Heart right ventricle (tissue), 16 donors: Measurements from ENCODE around the gene RLN1. TPM values are rescaled to one million over a fixed set of nuclear protein-coding genes. Genes with fewer than 3 reads are reported as not detected.

Source experiments
- ATAC-seq, 8 donors: fragments of 200-7000 bp; cut with Tn5 transposase; one replicate each; pipeline ENCODE4 v1.9.1; 2020; ENCODE audit warnings: mild to moderate bottlenecking in 8 of 8, moderate library complexity in 8 of 8, moderate number of reproducible peaks in 1 of 8
- DNase-seq, 2 donors: peaks; one replicate each; pipeline ENCODE4 v3.0.0-alpha.2; 2020
- H3K27ac ChIP-seq, 10 donors: fragments of 200-600 bp; sonication (generic) in 2 of 10; one replicate each; pipeline versions ENCODE4 v1.5.0 to v1.8.0; 2020 to 2022; ENCODE audit warnings: mild to moderate bottlenecking in 3 of 10
- H3K27me3 ChIP-seq, 7 donors: fragments of 200-600 bp; one replicate each; pipeline ENCODE4 v1.8.0; 2021 to 2022; ENCODE audit warnings: mild to moderate bottlenecking in 2 of 7
- H3K36me3 ChIP-seq, 9 donors: fragments of 200-600 bp; sonication (generic) in 1 of 9; one replicate each; pipeline versions ENCODE4 v1.5.0 to v1.8.0; 2020 to 2022; ENCODE audit warnings: mild to moderate bottlenecking in 2 of 9
- H3K4me1 ChIP-seq, 9 donors: fragments of 200-600 bp; sonication (generic) in 1 of 9; one replicate each; pipeline versions ENCODE4 v1.5.0 to v1.8.0; 2020 to 2022; ENCODE audit warnings: mild to moderate bottlenecking in 4 of 9
- H3K4me3 ChIP-seq, 10 donors: fragments of 200-600 bp; sonication (generic) in 2 of 10; one replicate each; pipeline versions ENCODE4 v1.5.0 to v1.8.0; 2020 to 2022; ENCODE audit warnings: mild to moderate bottlenecking in 7 of 10, moderate library complexity in 2 of 10
- H3K9me3 ChIP-seq, 11 donors: fragments of 200-600 bp in 10 of 11; sonication (generic) in 2 of 11; one replicate each; pipeline versions ENCODE4 v1.5.0 to v1.8.0; 2013 to 2022; ENCODE audit warnings: mild to moderate bottlenecking in 2 of 11, control low read depth in 1 of 11, moderate library complexity in 1 of 11
- WGBS, 2 donors: extraction: QIAGEN DNeasy Blood & Tissue Kit; methylation state at CpG; one replicate each; pipeline ENCODE4 v1.1.7; 2013; ENCODE audit warnings: inconsistent platforms in 1 of 2; 5-methylcytosine and 5-hydroxymethylcytosine counted together
- intact Hi-C, 10 donors: fragments of 100-400 bp; cut with DNase I; formaldehyde crosslinking; loops; one replicate each; pipeline versions ENCODE4 v1.11.1 to v1.14.2; 2022
- polyA plus RNA-seq, 2 donors: library from polyadenylated mRNA; stranded (reverse); fragments of 200-250 nt; gene quantifications; one replicate each; pipeline ENCODE4 v1.2.3, GENCODE V29; 2013
- total RNA-seq, 10 donors: library from RNA; stranded (reverse); fragmentation: NEBNext Ultra II Directional in 3 of 10; extraction: Animal tissue kit (Norgen Biotek cat#: 25700) in 3 of 10; gene quantifications; one replicate each; pipeline versions ENCODE4 v1.2.1 to v1.2.4, GENCODE V29; 2021 to 2023
- TF ChIP-seq, protein P1 (sequence below), 9 donors: fragments of 200-600 bp; sonication (generic) in 2 of 9; IDR thresholded peaks; one replicate each; pipeline versions ENCODE4 v1.5.0 to v1.8.0; 2021 to 2022; ENCODE audit warnings: antibody characterized with exemption in 9 of 9, mild to moderate bottlenecking in 5 of 9, moderate library complexity in 1 of 9
- donor health status: Arrhythmogenic right ventricular cardiomyopathy.
- donor health status: ischemic (EF 13 %, LVEDD 7.1; RV severe dilation, severe dysfunction).
- donor health status: healthy with polysubstance abuse.
- donor health status: DM: no; HTN: yes; CAD: no.
- donor health status: DM: no; HTN: no; CAD: no.
- donor health status: ischemic (EF 25% LVEDD 6.9; RV normal size, moderate dysfunction).
- donor health status: ischemic (EF 25% LVEDD 5.7; RV mildly dilated, moderate dysfunction).
- donor health status: healthy.
- donor health status: DM: yes; HTN: yes; CAD: no.
- donor health status: Ischemic cardiomyopathy.
- donor health status: ischemic (EF 35%, LVEDD 5.7; RV mildly dilated, moderate dysfunction).
- donor health status: nonischemic (EF 11% LVEDD 7.7; RV severe dilation, severe dysfunction).
- donor health status: DM: yes; HTN: yes; CAD: no.
- donor health status: PGD.
- donor health status: ischemic (EF 29% LVEDD 5.4; RV normal size, mild dysfunction).
- donor health status: nonischemic (EF 23%, LVEDD 6.1; RV moderate dilation, normal function).

RLN1 gene
- total and polyA plus RNA-seq, 12 donors = 0.04 to 0.38 (median 0.35) TPM; not detected in 6

DNA sequence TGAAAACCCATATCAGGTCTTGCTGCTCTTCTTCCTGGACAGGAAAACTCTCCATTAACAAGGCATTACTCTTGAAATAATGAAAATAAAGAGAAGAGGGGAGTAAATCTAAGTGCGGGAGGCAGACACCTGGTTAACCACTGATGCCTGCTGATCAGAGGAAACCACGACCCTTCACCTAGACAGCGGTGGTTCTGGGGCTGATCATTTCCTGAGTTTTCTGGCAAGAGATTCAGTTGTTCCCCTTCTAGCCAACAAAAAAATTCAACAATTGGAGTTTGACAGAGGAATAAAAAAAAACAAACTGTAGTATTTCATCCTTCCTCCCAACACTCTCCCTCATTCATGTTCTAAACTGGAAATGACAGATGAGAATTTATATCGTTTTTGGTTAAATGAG, 38.1 kb downstream of the RLN1 start:
- no peak for DNase-seq
- Histone ChIP-seq H3K27ac (no peak overlapping the region), H3K36me3 (no peaks in the 10 kb centered on the region), H3K4me1 (peaks cover 0 to 3% (median 0%) of the 10 kb centered on the region in 9 donors), H3K9me3 (peaks cover 0 to 10% (median 0%) of the 10 kb centered on the region in 11 donors), H3K4me3 (no peak overlapping the region), H3K27me3 (peaks cover 0 to 3% (median 0%) of the 10 kb centered on the region in 7 donors)
- WGBS, 2 donors = 57 to 60% methylated on average over 4 of the region's 4 CpGs
- intact Hi-C loops = no loop called here
- TF ChIP-seq, protein P1, sequence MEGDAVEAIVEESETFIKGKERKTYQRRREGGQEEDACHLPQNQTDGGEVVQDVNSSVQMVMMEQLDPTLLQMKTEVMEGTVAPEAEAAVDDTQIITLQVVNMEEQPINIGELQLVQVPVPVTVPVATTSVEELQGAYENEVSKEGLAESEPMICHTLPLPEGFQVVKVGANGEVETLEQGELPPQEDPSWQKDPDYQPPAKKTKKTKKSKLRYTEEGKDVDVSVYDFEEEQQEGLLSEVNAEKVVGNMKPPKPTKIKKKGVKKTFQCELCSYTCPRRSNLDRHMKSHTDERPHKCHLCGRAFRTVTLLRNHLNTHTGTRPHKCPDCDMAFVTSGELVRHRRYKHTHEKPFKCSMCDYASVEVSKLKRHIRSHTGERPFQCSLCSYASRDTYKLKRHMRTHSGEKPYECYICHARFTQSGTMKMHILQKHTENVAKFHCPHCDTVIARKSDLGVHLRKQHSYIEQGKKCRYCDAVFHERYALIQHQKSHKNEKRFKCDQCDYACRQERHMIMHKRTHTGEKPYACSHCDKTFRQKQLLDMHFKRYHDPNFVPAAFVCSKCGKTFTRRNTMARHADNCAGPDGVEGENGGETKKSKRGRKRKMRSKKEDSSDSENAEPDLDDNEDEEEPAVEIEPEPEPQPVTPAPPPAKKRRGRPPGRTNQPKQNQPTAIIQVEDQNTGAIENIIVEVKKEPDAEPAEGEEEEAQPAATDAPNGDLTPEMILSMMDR (IDR thresholded peaks at IDR 0.05) = no peak
- ATAC-seq = no peak

DNA sequence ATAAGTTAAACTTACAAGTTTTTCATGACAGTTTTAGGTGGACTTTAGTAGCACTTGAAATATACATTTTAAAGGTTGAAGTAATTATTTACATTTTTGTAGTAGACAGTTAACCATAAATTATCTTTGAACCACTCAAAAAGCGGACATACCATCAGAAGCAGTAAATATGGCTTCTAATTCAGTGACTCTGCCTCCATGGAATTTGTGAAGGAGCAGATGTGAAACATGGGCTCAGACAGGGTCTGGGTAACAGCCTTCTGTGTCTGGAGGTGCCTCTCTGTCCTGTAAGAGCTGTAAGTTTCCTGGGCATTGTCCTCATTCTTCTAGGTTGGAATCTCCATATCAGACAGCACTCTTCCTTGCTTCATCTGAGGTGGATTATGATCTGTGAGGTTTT, 47.5 kb downstream of the RLN1 start:
- intact Hi-C loops = no loop called here
- ATAC-seq = no peak

DNA sequence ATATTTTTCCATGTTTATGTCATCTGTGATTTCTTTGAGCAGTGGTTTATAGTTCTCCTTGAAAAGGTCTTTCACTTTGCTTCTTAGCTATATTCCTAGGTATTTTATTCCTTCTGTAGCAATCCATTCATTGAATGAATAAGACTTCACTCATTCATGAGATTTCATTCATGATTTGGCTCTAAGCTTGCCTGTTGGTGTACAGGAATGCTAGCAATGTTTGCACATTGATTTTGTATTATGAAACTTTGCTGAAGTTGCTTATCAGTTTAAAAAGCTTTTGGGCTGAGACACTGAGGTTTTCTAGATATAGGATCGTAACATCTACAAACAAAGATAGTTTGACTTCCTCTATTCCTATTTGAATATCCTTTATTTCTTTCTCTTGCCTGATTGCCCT, 51.1 kb downstream of the RLN1 start:
- H3K9me3 ChIP-seq = peaks cover 0 to 4% (median 0%) of the 10 kb centered on the region in 11 donors
- H3K4me1 ChIP-seq = no peaks in the 10 kb centered on the region
- H3K27ac ChIP-seq = no peak overlapping the region
- ATAC-seq (no peak), DNase-seq (no peak)
- TF ChIP-seq, protein P1 (IDR thresholded peaks at IDR 0.05) = no peak
- H3K4me3 ChIP-seq = no peak overlapping the region
- 32 to 54% methylated on average over 1 of the region's 1 CpG for WGBS, 2 donors
- H3K27me3 ChIP-seq = peaks cover 0 to 11% (median 0%) of the 10 kb centered on the region in 7 donors
- no peaks in the 10 kb centered on the region for H3K36me3 ChIP-seq
- intact Hi-C loops = no loop called here

More for the DNA sequence above, 47.5 kb downstream of the RLN1 start:
- Histone ChIP-seq H3K36me3 (no peaks in the 10 kb centered on the region), H3K9me3 (peaks cover 0 to 14% (median 0%) of the 10 kb centered on the region in 11 donors), H3K27me3 (peaks cover 0 to 11% (median 0%) of the 10 kb centered on the region in 7 donors), H3K27ac (no peak overlapping the region), H3K4me1 (no peaks in the 10 kb centered on the region), H3K4me3 (no peak overlapping the region)
- 92% methylated on average over 1 of the region's 1 CpG for WGBS, 2 donors
- DNase-seq = no peak
- TF ChIP-seq, protein P1 (IDR thresholded peaks at IDR 0.05) = no peak

DNA sequence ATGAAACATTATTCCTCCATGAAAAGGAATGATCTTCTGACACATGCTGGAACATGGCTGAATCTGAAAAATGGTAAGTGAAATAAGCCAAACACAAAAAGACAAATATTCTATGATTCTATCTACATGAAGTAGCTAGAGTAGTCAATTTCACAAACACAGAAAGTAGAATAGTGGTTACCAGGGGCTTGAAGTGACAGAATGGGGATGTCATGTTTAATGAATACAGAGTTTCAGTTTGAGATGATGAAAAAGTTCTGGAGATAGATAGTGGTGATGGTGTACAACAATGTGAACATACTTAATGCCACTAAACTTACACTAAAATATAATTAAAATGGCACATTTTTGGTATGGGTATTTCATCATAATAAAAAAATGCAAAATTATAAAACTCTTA, 53.4 kb downstream of the RLN1 start:
- no peak for DNase-seq
- no peaks in the 10 kb centered on the region for H3K36me3 ChIP-seq
- ATAC-seq = no peak
- no peak overlapping the region for H3K4me3 ChIP-seq
- H3K27me3 ChIP-seq = peaks cover 0 to 5% (median 0%) of the 10 kb centered on the region in 7 donors
- TF ChIP-seq, protein P1 (IDR thresholded peaks at IDR 0.05) = no peak
- H3K4me1 ChIP-seq = no peaks in the 10 kb centered on the region
- intact Hi-C loops = no loop called here
- H3K27ac ChIP-seq = no peak overlapping the region
- H3K9me3 ChIP-seq = peaks cover 0 to 5% (median 0%) of the 10 kb centered on the region in 11 donors

Other genes starting within 250 kb of the RLN1 start
- gene INSL6, start 154.2 kb downstream of the RLN1 start, total RNA-seq = not detected
- not detected for gene INSL6, start 154.2 kb downstream of the RLN1 start, polyA plus RNA-seq
- gene INSL4, start 108.5 kb downstream of the RLN1 start, total RNA-seq = not detected
- gene INSL4, start 108.5 kb downstream of the RLN1 start, polyA plus RNA-seq = not detected
- 1 to 10 TPM in 2 of 10 donors, under 1 TPM in 5, not detected in 3; 0.49 to 1.7 (median 0.85) TPM for gene RLN2, start 35.2 kb downstream of the RLN1 start, total RNA-seq
- under 1 TPM; 0.13 to 0.51 TPM for gene RLN2, start 35.2 kb downstream of the RLN1 start, polyA plus RNA-seq
- gene PLGRKT, start 98.0 kb upstream of the RLN1 start, total RNA-seq = 10 to 100 TPM; 30.1 to 53.0 (median 36.3) TPM
- 10 to 100 TPM; 11.8 to 34.9 TPM for gene PLGRKT, start 98.0 kb upstream of the RLN1 start, polyA plus RNA-seq
- gene CD274, start 110.7 kb upstream of the RLN1 start, total RNA-seq = 10 to 100 TPM; 11.3 to 44.0 (median 13.5) TPM
- gene CD274, start 110.7 kb upstream of the RLN1 start, polyA plus RNA-seq = 10 to 100 TPM in 1 of 2 donors, 1 to 10 TPM in 1; 4.5 to 26.0 TPM
- 1 to 10 TPM in 8 of 10 donors, under 1 TPM in 2; 0.72 to 8.6 (median 1.3) TPM for gene PDCD1LG2, start 170.7 kb upstream of the RLN1 start, total RNA-seq
- gene PDCD1LG2, start 170.7 kb upstream of the RLN1 start, polyA plus RNA-seq = 1 to 10 TPM in 1 of 2 donors, under 1 TPM in 1; 0.51 to 1.2 TPM